Esophagus muscularis mucosa (tissue), 4 donors: ENCODE data around the gene DRC7.

Experiments
- EP300 ChIP-seq: sonication (generic); formaldehyde crosslinking; IDR thresholded peaks from one replicate; pipeline ENCODE4 v1.6.1; 2017; ENCODE audit warnings: antibody characterized with exemption
- POLR2A ChIP-seq: fragments of 450-650 bp; IDR thresholded peaks from one replicate; pipeline ENCODE4 v1.6.1; 2017; ENCODE audit warnings: antibody characterized with exemption, moderate library complexity, mild to moderate bottlenecking, low read depth
- POLR2AphosphoS5 ChIP-seq, 2 donors: sonication (generic); formaldehyde crosslinking; IDR thresholded peaks; one replicate each; pipeline ENCODE4 v1.6.1; 2017; ENCODE audit warnings: antibody characterized with exemption in 2 of 2
- TF ChIP-seq, protein P1 (sequence below), 3 experiments: fragments of 200-600 bp in 2 of 3; fragments of 450-650 bp in 1 of 3; sonication (generic) in 2 of 3; IDR thresholded peaks; one replicate each; pipeline ENCODE4 v1.5.1; 2017 to 2019; ENCODE audit warnings: antibody characterized with exemption in 3 of 3, mild to moderate bottlenecking in 2 of 3, moderate library complexity in 1 of 3

DNA sequence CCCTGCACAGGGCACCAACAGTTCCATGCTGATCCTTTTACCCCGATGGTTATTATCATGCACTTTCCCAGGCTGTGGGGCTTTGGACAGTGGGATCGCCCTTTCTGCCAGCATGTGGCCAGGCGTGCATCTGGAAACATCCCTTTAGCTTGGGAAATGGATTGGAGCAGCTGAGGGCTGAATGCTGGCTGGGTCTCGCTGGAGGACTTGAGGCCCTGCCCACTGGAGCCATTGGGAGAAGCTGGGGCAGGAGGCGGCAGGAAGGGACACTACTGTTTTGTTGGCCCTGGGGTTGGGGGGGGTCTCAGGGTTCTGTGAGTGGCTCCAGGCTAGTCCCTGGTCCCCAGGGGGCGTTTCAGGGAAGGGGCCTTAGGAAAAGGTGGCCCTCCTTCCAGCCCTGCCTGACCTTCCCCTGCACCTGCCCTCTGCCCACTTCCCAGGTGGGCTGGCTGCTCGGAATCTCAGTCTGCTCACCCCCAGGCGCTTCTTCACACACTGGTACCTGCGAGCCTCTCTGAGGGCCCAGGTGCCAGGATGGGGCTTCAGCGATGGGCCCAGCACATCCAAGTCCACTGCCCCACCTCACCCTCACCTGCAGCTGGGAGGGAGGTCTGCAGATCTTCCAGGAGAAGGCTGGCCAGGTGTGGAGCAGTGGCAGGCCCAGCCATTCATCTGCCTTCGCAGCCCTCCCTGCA is 28.1 kb upstream of the DRC7 start:
- TF ChIP-seq, protein P1, sequence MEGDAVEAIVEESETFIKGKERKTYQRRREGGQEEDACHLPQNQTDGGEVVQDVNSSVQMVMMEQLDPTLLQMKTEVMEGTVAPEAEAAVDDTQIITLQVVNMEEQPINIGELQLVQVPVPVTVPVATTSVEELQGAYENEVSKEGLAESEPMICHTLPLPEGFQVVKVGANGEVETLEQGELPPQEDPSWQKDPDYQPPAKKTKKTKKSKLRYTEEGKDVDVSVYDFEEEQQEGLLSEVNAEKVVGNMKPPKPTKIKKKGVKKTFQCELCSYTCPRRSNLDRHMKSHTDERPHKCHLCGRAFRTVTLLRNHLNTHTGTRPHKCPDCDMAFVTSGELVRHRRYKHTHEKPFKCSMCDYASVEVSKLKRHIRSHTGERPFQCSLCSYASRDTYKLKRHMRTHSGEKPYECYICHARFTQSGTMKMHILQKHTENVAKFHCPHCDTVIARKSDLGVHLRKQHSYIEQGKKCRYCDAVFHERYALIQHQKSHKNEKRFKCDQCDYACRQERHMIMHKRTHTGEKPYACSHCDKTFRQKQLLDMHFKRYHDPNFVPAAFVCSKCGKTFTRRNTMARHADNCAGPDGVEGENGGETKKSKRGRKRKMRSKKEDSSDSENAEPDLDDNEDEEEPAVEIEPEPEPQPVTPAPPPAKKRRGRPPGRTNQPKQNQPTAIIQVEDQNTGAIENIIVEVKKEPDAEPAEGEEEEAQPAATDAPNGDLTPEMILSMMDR (IDR thresholded peaks at IDR 0.05) = no peak
- TF ChIP-seq POLR2AphosphoS5 (IDR thresholded peaks at IDR 0.05) (no peak), EP300 (no peak), POLR2A (no peak)
